Tibial nerve (tissue), 4 donors: ENCODE data around the gene SH2D7. TPM values are rescaled to one million over a fixed set of nuclear protein-coding genes. Genes with fewer than 3 reads are reported as not detected.

Experiments used
- DNase-seq, 2 donors: peaks; one replicate each; pipeline ENCODE4 v3.0.0-alpha.2; 2019; ENCODE audit warnings: low spot score in 2 of 2
- H3K27ac ChIP-seq, 4 donors: fragments of 200-600 bp; sonication (generic) in 3 of 4; one replicate each; pipeline ENCODE4 v1.5.1; 2017 to 2019; ENCODE audit warnings: mild to moderate bottlenecking in 1 of 4
- H3K27me3 ChIP-seq, 2 donors: fragments of 200-600 bp; sonication (generic) in 1 of 2; one replicate each; pipeline versions ENCODE4 v1.5.1 to v1.6.0; 2017 to 2019
- H3K36me3 ChIP-seq, 3 donors: fragments of 200-600 bp; sonication (generic); one replicate each; pipeline ENCODE4 v1.5.1; 2018 to 2019
- H3K4me1 ChIP-seq, 4 donors: fragments of 200-600 bp; sonication (generic) in 3 of 4; one replicate each; pipeline ENCODE4 v1.5.1; 2017 to 2019
- H3K4me3 ChIP-seq, 4 donors: fragments of 200-600 bp; sonication (generic) in 3 of 4; one replicate each; pipeline ENCODE4 v1.5.1; 2017 to 2019; ENCODE audit warnings: mild to moderate bottlenecking in 1 of 4, moderate library complexity in 1 of 4
- H3K9me3 ChIP-seq, 4 donors: fragments of 200-600 bp; sonication (generic) in 3 of 4; one replicate each; pipeline ENCODE4 v1.5.1; 2017 to 2019
- CTCF ChIP-seq, 5 experiments: fragments of 200-600 bp in 3 of 5; fragments of 450-650 bp in 2 of 5; sonication (generic) in 3 of 5; IDR thresholded peaks; one replicate each; pipeline ENCODE4 v1.5.1; 2016 to 2019; ENCODE audit warnings: antibody characterized with exemption in 5 of 5, mild to moderate bottlenecking in 3 of 5, moderate library complexity in 2 of 5
- EP300 ChIP-seq, 2 donors: sonication (generic); formaldehyde crosslinking; IDR thresholded peaks; one replicate each; pipeline ENCODE4 v1.6.1; 2017; ENCODE audit warnings: antibody characterized with exemption in 2 of 2, mild to moderate bottlenecking in 1 of 2
- POLR2A ChIP-seq, 2 donors: fragments of 450-650 bp; IDR thresholded peaks; one replicate each; pipeline ENCODE4 v1.6.1; 2017; ENCODE audit warnings: antibody characterized with exemption in 2 of 2, mild to moderate bottlenecking in 2 of 2, moderate library complexity in 2 of 2
- WGBS, 2 donors: methylation state at CpG; one replicate each; pipeline ENCODE4 v1.1.5; 2018; 5-methylcytosine and 5-hydroxymethylcytosine counted together
- total RNA-seq, 4 donors: library from RNA; depleted of rRNA; stranded (reverse); fragments of >200 nt; gene quantifications; one replicate each; pipeline ENCODE4 v1.1.0, GENCODE V29; 2016

The SH2D7 gene
- total RNA-seq, 4 donors from 2014 or later = not detected

DNA sequence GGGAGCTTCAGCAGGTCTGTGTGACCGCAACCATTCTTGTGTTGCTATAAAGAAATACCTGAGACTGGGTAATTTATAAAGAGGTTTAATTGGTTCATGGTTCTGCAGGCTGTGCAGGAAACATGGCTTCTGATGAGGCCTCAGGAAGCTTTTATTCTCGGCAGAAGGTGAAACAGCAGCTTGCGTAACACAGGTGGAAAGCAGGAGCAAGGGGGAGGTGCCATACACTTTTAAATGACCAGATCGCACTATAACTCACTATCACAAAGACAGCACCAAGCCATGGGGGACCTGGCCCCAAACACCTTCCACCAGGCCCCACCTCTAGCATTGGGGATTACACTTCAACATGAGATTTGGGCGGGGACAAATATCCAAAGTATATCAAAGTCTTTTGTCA lies 47.2 kb downstream of the SH2D7 start:
- H3K4me3 ChIP-seq = no peak overlapping the region
- H3K27me3 ChIP-seq = no peaks in the 10 kb centered on the region
- no peak for TF ChIP-seq EP300 (IDR thresholded peaks at IDR 0.05)
- no peak for TF ChIP-seq CTCF (IDR thresholded peaks at IDR 0.05)
- no peak for TF ChIP-seq POLR2A (IDR thresholded peaks at IDR 0.05)
- WGBS, 2 donors = 91 to 94% methylated on average over 5 of the region's 5 CpGs
- no peak for DNase-seq
- H3K36me3 ChIP-seq = no peaks in the 10 kb centered on the region
- H3K4me1 ChIP-seq = no peaks in the 10 kb centered on the region
- H3K9me3 ChIP-seq = no peaks in the 10 kb centered on the region
- H3K27ac ChIP-seq = no peak overlapping the region

DNA sequence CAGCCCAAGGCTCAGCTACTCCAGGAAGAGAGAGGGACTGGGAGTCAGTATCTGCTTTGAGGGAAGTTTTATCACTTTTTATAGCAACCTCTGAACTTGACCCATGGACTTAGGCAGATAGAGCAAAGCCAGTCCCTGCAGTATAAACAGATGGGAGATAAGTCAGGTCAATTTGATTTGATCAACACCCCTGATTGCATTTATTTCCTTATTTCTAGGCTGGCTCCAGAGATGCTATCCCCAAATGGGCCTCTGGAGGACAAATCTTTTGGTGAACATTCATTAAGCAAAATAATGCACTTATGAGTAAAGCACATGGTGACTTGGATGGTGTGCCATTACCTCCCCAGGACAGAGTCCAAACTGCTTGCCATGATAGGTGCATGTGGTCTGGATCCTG lies 47.9 kb downstream of the SH2D7 start:
- DNase-seq = no peak
- no peak for TF ChIP-seq CTCF (IDR thresholded peaks at IDR 0.05)
- no peak for TF ChIP-seq POLR2A (IDR thresholded peaks at IDR 0.05)
- no peak for TF ChIP-seq EP300 (IDR thresholded peaks at IDR 0.05)
- no peaks in the 10 kb centered on the region for H3K9me3 ChIP-seq
- H3K4me1 ChIP-seq = no peaks in the 10 kb centered on the region
- H3K4me3 ChIP-seq = no peak overlapping the region
- H3K27me3 ChIP-seq = no peaks in the 10 kb centered on the region
- no peaks in the 10 kb centered on the region for H3K36me3 ChIP-seq
- H3K27ac ChIP-seq = peak overlapping the region in 1 of 4 donors; percentile 19

DNA sequence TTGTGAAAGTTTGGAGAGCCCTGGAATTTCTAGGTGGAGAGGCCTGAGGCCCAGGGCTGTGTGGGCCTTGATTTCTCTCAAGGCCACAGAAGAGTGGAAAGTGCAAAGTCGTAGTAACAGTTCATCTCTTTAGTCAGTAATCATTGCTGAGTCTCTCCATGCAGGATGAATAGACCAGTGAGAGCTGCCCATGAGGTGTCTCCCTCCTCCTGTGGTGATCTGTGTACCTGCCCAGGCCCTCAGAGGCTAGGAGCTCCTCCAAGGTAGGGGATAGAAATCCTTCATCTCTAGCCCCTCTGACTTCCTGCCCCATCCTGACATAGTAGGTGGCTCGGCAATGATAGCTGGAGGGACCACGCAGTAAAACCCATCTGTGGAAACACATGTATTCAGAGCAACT lies 50.0 kb downstream of the SH2D7 start:
- Histone ChIP-seq H3K27ac (no peak overlapping the region), H3K4me3 (no peak overlapping the region), H3K4me1 (no peaks in the 10 kb centered on the region), H3K27me3 (no peaks in the 10 kb centered on the region), H3K36me3 (no peaks in the 10 kb centered on the region), H3K9me3 (no peaks in the 10 kb centered on the region)
- WGBS, 2 donors = 75 to 100% methylated on average over 1 of the region's 3 CpGs
- TF ChIP-seq CTCF (IDR thresholded peaks at IDR 0.05) (no peak), POLR2A (IDR thresholded peaks at IDR 0.05) (no peak), EP300 (IDR thresholded peaks at IDR 0.05) (no peak)
- no peak for DNase-seq

- no peak overlapping the region for H3K4me3 ChIP-seq
- no peaks in the 10 kb centered on the region for H3K9me3 ChIP-seq
- H3K36me3 ChIP-seq = no peaks in the 10 kb centered on the region
- H3K27ac ChIP-seq = no peak overlapping the region
- no peak for DNase-seq
- WGBS, 2 donors = 91 to 92% methylated on average over 4 of the region's 4 CpGs
- peaks cover 0 to 24% (median 18%) of the 10 kb centered on the region in 4 donors for H3K4me1 ChIP-seq
- TF ChIP-seq CTCF (IDR thresholded peaks at IDR 0.05) (no peak), POLR2A (IDR thresholded peaks at IDR 0.05) (no peak), EP300 (IDR thresholded peaks at IDR 0.05) (no peak)
- no peaks in the 10 kb centered on the region for H3K27me3 ChIP-seq
Measured at GRCh38 chr15:78146425-78147154, 54.2 kb downstream of the SH2D7 start.

- no peaks in the 10 kb centered on the region for H3K27me3 ChIP-seq
- no peak overlapping the region for H3K4me3 ChIP-seq
- no peaks in the 10 kb centered on the region for H3K9me3 ChIP-seq
- H3K36me3 ChIP-seq = no peaks in the 10 kb centered on the region
- TF ChIP-seq POLR2A (IDR thresholded peaks at IDR 0.05) (no peak), CTCF (IDR thresholded peaks at IDR 0.05) (no peak), EP300 (IDR thresholded peaks at IDR 0.05) (no peak)
- WGBS, 2 donors = 86 to 87% methylated on average over 6 of the region's 6 CpGs
- H3K27ac ChIP-seq = no peak overlapping the region
- peaks cover 0 to 25% (median 18%) of the 10 kb centered on the region in 4 donors for H3K4me1 ChIP-seq
- no peak for DNase-seq
Measured at GRCh38 chr15:78147566-78147965, 55.2 kb downstream of the SH2D7 start.
